ENCODE results near the gene RTEL1. TPM values are rescaled to one million over a fixed set of nuclear protein-coding genes. Genes with fewer than 3 reads are reported as not detected.

Gene RTEL1
- total RNA-seq, 1 donor from 2014 or later = 46.9 TPM

DNA sequence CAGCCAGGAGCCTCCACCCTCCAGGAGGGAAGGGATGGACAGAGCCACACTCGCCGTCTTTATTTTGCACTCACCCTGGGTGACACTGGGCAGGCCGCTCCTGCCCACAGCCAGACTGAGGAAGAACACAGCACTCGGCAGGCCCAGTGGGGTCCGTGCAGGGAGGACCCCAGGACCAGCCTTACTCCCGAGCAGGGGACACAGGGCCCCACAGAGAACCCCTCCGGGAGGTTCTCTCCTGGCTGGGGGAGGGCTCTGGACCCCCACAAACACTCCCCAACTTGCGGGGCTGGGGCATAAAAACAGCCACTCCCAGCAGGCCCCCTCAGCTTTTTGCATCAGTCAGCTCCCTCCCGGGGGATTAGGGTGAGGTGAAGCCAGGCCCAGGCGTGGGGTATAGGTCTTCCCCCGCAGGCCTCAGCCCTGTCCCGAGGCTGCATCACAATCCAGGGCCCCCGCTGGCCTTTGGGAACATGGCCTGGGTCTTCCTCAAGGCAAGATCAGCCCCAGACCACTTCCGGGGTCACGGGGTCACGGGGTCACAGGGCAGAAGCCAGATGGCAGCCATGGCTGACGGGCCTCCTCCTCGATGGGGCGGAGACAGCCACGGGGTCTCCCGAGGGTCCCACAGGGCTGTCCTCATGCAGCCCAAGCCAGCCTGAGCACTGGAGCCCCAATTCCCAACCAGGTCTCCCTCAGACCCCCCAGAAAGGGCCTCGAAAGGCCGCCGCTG lies 41.5 kb downstream of the RTEL1 start:
- Mint-ChIP-seq H3K9me3 (no peaks in the 10 kb centered on the region), H3K27ac (peak overlapping the region; percentile 59), H3K4me1 (ENCODE audit: low read depth) (no peaks in the 10 kb centered on the region), H3K36me3 (ENCODE audit: low read depth) (peaks cover 19% of the 10 kb centered on the region), H3K27me3 (ENCODE audit: low read depth) (no peaks in the 10 kb centered on the region), H3K4me3 (ENCODE audit: low read depth) (no peak overlapping the region)
- DNase-seq (ENCODE audit: low spot score) = no peak
- intact Hi-C loops (cut with micrococcal nuclease) = loop anchor here (10.0 kb wide), 1 partner anchor 275 kb away; the partner anchor contains the start of gene SAMD10

DNA sequence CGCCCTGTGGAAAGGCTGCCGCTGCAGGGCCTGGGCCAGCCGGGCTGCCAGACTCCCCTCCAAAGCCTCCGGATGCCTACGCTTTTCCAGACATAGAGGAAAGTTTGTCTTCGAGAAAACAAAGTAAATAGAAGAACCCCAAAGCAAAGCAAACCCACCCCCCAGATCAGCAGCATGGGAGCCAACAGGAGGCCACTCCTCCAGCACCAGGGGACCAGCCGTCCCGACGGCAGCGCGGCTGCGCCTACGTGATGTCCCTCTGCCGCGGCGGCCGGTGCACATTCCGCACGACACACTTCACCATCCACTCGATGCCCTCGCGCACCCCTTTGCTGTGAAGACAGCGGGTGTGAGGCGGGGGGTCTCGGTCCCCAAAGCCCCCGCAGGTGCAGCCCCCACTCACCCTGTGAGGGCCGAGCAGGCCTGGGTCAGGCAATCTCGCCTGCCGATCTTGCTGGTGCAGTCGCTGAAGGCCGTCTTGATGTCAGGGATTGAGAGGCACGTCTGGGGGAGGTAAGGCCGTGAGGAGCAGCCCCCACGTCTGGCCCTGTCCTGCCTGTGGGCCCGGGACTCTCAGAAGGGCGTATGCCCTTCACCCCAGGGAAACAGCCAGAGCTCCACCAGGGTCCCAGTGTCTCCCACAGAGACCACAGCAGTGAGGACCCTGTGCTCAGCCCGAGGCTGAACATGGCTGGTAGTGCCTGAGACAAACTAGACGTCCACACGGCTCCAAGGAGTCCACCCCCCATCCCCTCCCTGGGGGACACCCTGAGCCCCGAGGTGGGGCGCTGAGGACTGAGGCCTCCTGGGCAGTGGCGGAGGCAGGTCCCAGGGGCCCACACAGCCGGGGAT lies 42.3 kb downstream of the RTEL1 start:
- Mint-ChIP-seq H3K4me3 (ENCODE audit: low read depth) (no peak overlapping the region), H3K27me3 (ENCODE audit: low read depth) (no peaks in the 10 kb centered on the region), H3K27ac (no peak overlapping the region), H3K4me1 (ENCODE audit: low read depth) (no peaks in the 10 kb centered on the region), H3K36me3 (ENCODE audit: low read depth) (peaks cover 24% of the 10 kb centered on the region), H3K9me3 (no peaks in the 10 kb centered on the region)
- intact Hi-C loops (cut with micrococcal nuclease) = loop anchor here (10.0 kb wide), 1 partner anchor 274 kb away; the partner anchor contains the start of gene SAMD10
- DNase-seq (ENCODE audit: low spot score) = no peak

DNA sequence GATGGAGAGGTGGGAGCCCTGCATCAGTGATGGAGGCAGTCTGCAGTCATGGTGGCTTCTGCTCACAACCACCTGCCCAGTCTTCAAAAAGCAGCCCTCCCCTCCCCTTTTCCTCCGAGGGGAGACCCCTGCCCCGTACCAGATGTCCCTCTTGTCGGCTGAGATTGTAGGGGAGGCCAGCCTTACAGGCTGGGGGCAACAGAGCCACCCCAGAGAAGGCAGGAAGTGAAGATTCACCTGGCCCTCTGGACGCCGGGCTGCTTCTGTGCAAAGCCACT lies 42.9 kb downstream of the RTEL1 start:
- intact Hi-C loops (cut with micrococcal nuclease) = loop anchor here (10.0 kb wide), 1 partner anchor 274 kb away; the partner anchor contains the start of gene SAMD10
- Mint-ChIP-seq H3K4me3 (ENCODE audit: low read depth) (no peak overlapping the region), H3K9me3 (no peaks in the 10 kb centered on the region), H3K27ac (no peak overlapping the region), H3K36me3 (ENCODE audit: low read depth) (peaks cover 27% of the 10 kb centered on the region), H3K4me1 (ENCODE audit: low read depth) (peaks cover 1% of the 10 kb centered on the region), H3K27me3 (ENCODE audit: low read depth) (no peaks in the 10 kb centered on the region)
- no peak for DNase-seq (ENCODE audit: low spot score)

GRCh38 chr20:63701329-63702035 lies 43.4 kb downstream of the RTEL1 start:
- Mint-ChIP-seq H3K9me3 (no peaks in the 10 kb centered on the region), H3K4me3 (ENCODE audit: low read depth) (no peak overlapping the region), H3K36me3 (ENCODE audit: low read depth) (peaks cover 26% of the 10 kb centered on the region), H3K27me3 (ENCODE audit: low read depth) (no peaks in the 10 kb centered on the region), H3K27ac (no peak overlapping the region), H3K4me1 (ENCODE audit: low read depth) (peaks cover 4% of the 10 kb centered on the region)
- DNase-seq (ENCODE audit: low spot score) = no peak
- intact Hi-C loops (cut with micrococcal nuclease) = loop anchor here (10.0 kb wide), 1 partner anchor 273 kb away; the partner anchor contains the start of gene SAMD10

GRCh38 chr20:63702036-63702665 lies 44.0 kb downstream of the RTEL1 start:
- no peak overlapping the region for H3K27ac Mint-ChIP-seq
- intact Hi-C loops (cut with micrococcal nuclease) = loop anchor here (10.0 kb wide), 1 partner anchor 273 kb away; the partner anchor contains the start of gene SAMD10
- peaks cover 32% of the 10 kb centered on the region for H3K36me3 Mint-ChIP-seq (ENCODE audit: low read depth)
- no peak overlapping the region for H3K4me3 Mint-ChIP-seq (ENCODE audit: low read depth)
- no peaks in the 10 kb centered on the region for H3K27me3 Mint-ChIP-seq (ENCODE audit: low read depth)
- no peak for DNase-seq (ENCODE audit: low spot score)
- H3K4me1 Mint-ChIP-seq (ENCODE audit: low read depth) = peaks cover 9% of the 10 kb centered on the region
- no peaks in the 10 kb centered on the region for H3K9me3 Mint-ChIP-seq

- intact Hi-C loops (cut with micrococcal nuclease) = loop anchor here (10.0 kb wide), 1 partner anchor 272 kb away; the partner anchor contains the start of gene SAMD10
- no peak for DNase-seq (ENCODE audit: low spot score)
- H3K27ac Mint-ChIP-seq = no peak overlapping the region
- peaks cover 32% of the 10 kb centered on the region for H3K36me3 Mint-ChIP-seq (ENCODE audit: low read depth)
- no peaks in the 10 kb centered on the region for H3K9me3 Mint-ChIP-seq
- peaks cover 9% of the 10 kb centered on the region for H3K4me1 Mint-ChIP-seq (ENCODE audit: low read depth)
- no peaks in the 10 kb centered on the region for H3K27me3 Mint-ChIP-seq (ENCODE audit: low read depth)
- no peak overlapping the region for H3K4me3 Mint-ChIP-seq (ENCODE audit: low read depth)
Observed at GRCh38 chr20:63702751-63703470, 44.8 kb downstream of the RTEL1 start.

DNA sequence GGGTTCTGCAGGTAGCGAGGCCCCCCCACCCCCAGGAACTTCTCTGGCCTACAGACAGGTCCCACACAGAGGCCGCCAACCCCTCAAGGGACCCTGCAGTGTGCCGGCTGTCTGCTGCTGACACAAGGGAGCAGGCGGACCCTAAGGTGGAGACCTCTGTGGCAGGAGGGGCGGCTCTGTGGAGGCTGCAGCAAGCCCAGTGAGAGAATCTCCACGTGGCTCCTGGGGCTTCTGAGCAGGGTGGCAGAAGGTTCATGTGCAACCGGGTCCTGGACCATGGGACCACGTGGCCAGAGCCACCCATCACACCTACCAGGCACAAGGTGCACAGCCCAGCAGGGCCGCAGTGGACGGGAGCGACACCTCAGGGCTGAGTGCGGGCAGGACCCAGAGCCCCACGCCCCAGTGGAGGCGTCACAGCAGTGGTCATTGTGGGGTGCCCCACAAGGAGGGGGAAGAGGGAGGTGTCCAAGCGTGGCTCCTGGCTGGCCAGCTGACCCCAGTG lies 45.4 kb downstream of the RTEL1 start:
- no peaks in the 10 kb centered on the region for H3K9me3 Mint-ChIP-seq

DNA sequence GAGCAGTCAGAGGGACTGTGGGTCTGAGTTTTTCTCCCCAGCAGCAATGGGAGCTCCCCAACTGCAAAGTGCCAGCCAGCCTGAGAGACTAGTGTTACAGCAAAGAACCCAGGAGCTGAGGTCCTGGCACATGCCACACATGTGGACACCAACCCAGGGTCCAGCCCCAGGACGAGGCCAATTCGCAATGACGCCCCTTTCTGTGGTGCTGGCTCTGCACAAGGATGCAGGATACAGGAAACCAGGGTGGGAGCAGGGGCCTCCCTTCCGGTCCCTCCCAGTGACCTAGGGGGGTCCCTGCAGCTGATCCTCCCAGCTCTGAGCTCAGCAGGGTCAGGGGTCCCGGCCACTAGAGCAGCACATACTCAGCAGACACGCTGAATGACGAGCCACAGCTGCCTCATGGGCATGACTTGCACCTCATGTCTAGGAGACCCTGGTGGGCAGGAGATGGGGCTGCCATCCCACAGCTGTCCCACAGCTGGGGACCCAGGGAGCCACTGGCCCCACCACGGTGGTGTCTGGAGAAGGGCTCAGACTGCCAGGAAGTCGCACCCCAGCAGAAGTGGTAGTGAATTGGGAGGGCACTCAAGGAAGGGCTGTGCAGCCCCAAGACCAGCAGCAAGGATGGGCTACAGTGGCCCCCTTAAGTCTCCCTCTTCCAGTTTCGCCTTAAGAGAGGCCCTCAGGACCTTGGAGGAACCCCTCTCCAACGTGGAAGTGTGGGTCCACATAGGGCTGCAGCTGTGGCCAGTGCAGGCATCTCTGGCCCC lies 46.0 kb downstream of the RTEL1 start:
- Mint-ChIP-seq H3K4me3 (ENCODE audit: low read depth) (no peak overlapping the region), H3K9me3 (no peaks in the 10 kb centered on the region), H3K27me3 (ENCODE audit: low read depth) (no peaks in the 10 kb centered on the region), H3K27ac (no peak overlapping the region), H3K4me1 (ENCODE audit: low read depth) (peaks cover 16% of the 10 kb centered on the region), H3K36me3 (ENCODE audit: low read depth) (peaks cover 39% of the 10 kb centered on the region)
- DNase-seq (ENCODE audit: low spot score) = no peak
- intact Hi-C loops (cut with micrococcal nuclease) = loop anchor here (10.0 kb wide), 1 partner anchor 271 kb away; the partner anchor contains the start of gene SAMD10

More for the DNA sequence above, 45.4 kb downstream of the RTEL1 start:
- Mint-ChIP-seq H3K36me3 (ENCODE audit: low read depth) (peaks cover 33% of the 10 kb centered on the region), H3K27me3 (ENCODE audit: low read depth) (no peaks in the 10 kb centered on the region), H3K27ac (no peak overlapping the region), H3K4me1 (ENCODE audit: low read depth) (peaks cover 10% of the 10 kb centered on the region), H3K4me3 (ENCODE audit: low read depth) (no peak overlapping the region)
- intact Hi-C loops (cut with micrococcal nuclease) = loop anchor here (10.0 kb wide), 1 partner anchor 271 kb away; the partner anchor contains the start of gene SAMD10
- no peak for DNase-seq (ENCODE audit: low spot score)

DNA sequence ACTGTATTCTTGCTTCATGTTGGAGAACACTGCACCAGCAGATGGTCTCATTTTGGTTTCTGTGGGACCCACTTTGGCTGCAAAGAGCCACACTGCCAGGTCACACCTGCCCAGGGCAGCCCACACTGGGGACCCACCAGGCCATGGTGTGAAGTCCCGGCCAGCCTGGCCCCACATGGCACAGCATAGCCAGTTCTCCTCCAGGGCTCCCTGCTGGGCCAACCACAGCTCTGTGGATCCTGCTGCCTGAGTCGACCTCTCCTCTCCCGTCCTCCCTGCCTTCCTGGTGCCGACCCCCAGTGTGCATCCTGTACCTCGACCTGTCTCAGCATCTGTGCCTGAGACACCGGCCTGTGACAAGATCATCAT lies 46.6 kb downstream of the RTEL1 start:
- Mint-ChIP-seq H3K27ac (no peak overlapping the region), H3K9me3 (no peaks in the 10 kb centered on the region), H3K4me3 (ENCODE audit: low read depth) (no peak overlapping the region), H3K4me1 (ENCODE audit: low read depth) (peaks cover 19% of the 10 kb centered on the region), H3K27me3 (ENCODE audit: low read depth) (no peaks in the 10 kb centered on the region), H3K36me3 (ENCODE audit: low read depth) (peaks cover 40% of the 10 kb centered on the region)
- no peak for DNase-seq (ENCODE audit: low spot score)
- intact Hi-C loops (cut with micrococcal nuclease) = loop anchor here (5.0 to 10.0 kb wide), 2 partner anchors 38 to 270 kb away; partner anchors contain the start of gene SAMD10

DNA sequence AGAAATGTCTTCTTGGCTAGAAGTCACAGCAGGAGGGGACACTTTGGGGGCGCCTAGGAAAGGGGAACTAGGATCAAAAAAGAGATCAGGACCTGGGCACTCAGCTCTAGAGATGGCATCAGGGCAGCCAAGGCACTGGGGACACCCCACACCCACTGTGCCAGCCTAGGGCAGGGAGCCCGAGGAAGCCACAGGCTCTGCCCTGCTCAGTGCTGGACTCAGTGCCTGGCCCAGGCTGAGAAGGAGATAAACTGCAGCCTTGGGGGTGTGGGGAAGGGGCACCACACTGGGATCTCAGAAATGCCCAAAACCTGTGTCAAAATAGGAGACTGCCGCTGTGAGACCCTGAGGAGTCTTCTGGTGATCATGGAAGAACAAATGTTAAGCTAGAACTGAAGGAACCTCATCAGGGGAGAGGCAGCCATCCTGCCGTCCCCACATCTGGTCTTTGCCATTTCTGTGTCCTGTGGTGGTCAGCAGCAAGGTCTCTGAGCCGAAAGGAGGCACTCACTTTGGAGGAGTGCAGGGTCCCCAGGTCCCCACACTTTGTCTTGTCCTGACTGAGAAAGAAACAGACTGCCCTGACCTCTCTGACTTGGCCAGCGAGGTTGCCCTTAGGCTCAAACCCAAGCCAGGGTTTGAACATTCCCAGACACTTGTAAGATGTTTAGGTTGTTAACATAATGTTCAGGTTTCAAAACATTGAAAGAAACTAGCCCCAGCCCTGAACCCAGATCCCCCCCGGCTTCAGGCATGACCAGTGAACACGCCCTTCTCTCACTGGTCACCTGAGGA lies 47.3 kb downstream of the RTEL1 start:
- H3K27me3 Mint-ChIP-seq (ENCODE audit: low read depth) = no peaks in the 10 kb centered on the region
- peak overlapping the region; percentile 21 for H3K4me3 Mint-ChIP-seq (ENCODE audit: low read depth)
- intact Hi-C loops (cut with micrococcal nuclease) = loop anchor here (1.0 to 10.0 kb wide), 3 partner anchors 37 to 269 kb away; partner anchors contain the start of gene SAMD10
- peaks cover 45% of the 10 kb centered on the region for H3K36me3 Mint-ChIP-seq (ENCODE audit: low read depth)
- no peak overlapping the region for H3K27ac Mint-ChIP-seq
- H3K4me1 Mint-ChIP-seq (ENCODE audit: low read depth) = peaks cover 23% of the 10 kb centered on the region
- DNase-seq (ENCODE audit: low spot score) = no peak
- no peaks in the 10 kb centered on the region for H3K9me3 Mint-ChIP-seq

Measured in activated T-helper 2 cell treated with anti-CD3 and anti-CD28 coated beads, Interferon-gamma antibody, Interleukin-2, Interleukin-4, amounts not matched to agents 10 μg/mL and 5 μg/mL and 100 μg/mL, durations not matched to agents 14 hours and 24 hours and 36 hours (primary cell).